Body of pancreas (tissue), 4 donors: Measurements from ENCODE around the gene ATRN.

Source experiments
- CTCF ChIP-seq, 7 experiments: fragments of 450-650 bp in 4 of 7; fragments of 200-600 bp in 3 of 7; sonication (generic) in 3 of 7; IDR thresholded peaks; one replicate each; pipeline ENCODE4 v1.5.1; 2016 to 2019; ENCODE audit warnings: antibody characterized with exemption in 7 of 7
- POLR2A ChIP-seq, 3 donors: fragments of 450-650 bp; IDR thresholded peaks; one replicate each; pipeline ENCODE4 v1.6.1; 2016; ENCODE audit warnings: antibody characterized with exemption in 3 of 3, mild to moderate bottlenecking in 2 of 3

DNA sequence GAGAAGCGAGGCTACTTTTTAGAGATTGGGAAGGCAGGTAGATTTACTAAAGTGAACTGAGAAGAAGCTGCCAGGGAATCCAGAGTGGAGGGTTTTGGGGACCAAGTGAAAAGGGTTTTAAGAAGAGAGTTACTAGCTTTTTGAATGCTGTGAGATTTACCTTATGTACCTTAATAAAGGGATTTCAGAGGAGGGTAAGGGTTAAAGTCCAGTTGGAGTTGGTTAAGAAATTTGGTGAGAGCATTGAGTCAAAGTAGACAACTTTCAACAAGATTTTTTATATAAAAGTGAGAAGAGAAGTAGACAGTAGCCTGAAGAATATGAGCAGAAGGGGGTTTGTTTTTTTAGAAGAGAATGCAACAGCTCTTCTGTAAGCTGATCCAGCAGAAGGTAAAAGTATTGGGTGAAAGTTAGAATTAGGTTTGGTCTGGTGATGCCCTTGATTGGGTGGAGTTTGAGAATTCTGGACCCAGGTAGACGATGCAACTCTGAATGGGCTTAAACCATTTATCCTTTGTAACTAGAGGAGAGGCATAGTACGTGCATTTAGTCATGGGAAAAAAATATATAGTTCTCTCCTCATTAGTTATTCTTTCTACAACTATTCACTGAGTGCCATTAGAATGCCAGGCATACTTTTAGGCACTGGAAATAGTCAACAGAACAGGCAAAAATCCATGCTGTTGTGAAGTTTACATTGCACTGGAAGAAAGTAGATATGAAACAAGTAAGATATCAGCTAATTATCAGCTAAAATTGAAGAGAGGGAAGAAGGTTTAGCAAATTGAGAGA lies 44.8 kb downstream of the ATRN start:
- TF ChIP-seq CTCF (IDR thresholded peaks at IDR 0.05) = no peak
- no peak for TF ChIP-seq POLR2A (IDR thresholded peaks at IDR 0.05)
